H9 (cell line): Measurements from ENCODE around the gene MAGI1. TPM values are rescaled to one million over a fixed set of nuclear protein-coding genes. Genes with fewer than 3 reads are reported as not detected.

Source experiments
- DNase-seq: peaks from one replicate; pipeline ENCODE4 v3.0.0-alpha.2; 2017
- H2AFZ ChIP-seq: one replicate; pipeline ENCODE4 v1.6.1; 2013; ENCODE audit warnings: mild to moderate bottlenecking, low read length, control low read depth, moderate library complexity
- H2AK5ac ChIP-seq: 2 replicates; pipeline ENCODE4 v1.6.1; 2013; ENCODE audit warnings: low read length, control low read depth, mixed read lengths; ENCODE audit not compliant: insufficient read length
- H2BK120ac ChIP-seq: one replicate; pipeline ENCODE4 v1.6.1; 2013; ENCODE audit warnings: low read depth, mild to moderate bottlenecking, low read length, control low read depth, inconsistent platforms; ENCODE audit not compliant: poor library complexity, severe bottlenecking
- H2BK12ac ChIP-seq: 2 replicates; pipeline ENCODE4 v1.6.1; 2013; ENCODE audit warnings: low read length, control low read depth, mixed read lengths, low read depth; ENCODE audit not compliant: insufficient read length
- H2BK15ac ChIP-seq: 2 replicates; pipeline ENCODE4 v1.6.1; 2013; ENCODE audit warnings: low read depth, low read length, control low read depth
- H2BK20ac ChIP-seq: one replicate; pipeline ENCODE4 v1.6.1; 2013; ENCODE audit warnings: low read depth, mild to moderate bottlenecking, low read length, control low read depth, inconsistent platforms; ENCODE audit not compliant: poor library complexity, severe bottlenecking
- H2BK5ac ChIP-seq: 2 replicates; pipeline ENCODE4 v1.6.1; 2013; ENCODE audit warnings: low read length, control low read depth, mixed read lengths; ENCODE audit not compliant: insufficient read length
- H3K14ac ChIP-seq: 2 replicates; pipeline ENCODE4 v1.6.1; 2013; ENCODE audit warnings: low read length, control low read depth; ENCODE audit not compliant: insufficient read depth
- H3K18ac ChIP-seq: 2 replicates; pipeline ENCODE4 v1.6.1; 2013; ENCODE audit warnings: low read depth, mild to moderate bottlenecking, mixed read lengths, low read length, control low read depth; ENCODE audit not compliant: insufficient read length
- H3K23ac ChIP-seq: 2 replicates; pipeline ENCODE4 v1.6.1; 2013; ENCODE audit warnings: low read length, control low read depth, mixed read lengths, low read depth; ENCODE audit not compliant: insufficient read length
- H3K23me2 ChIP-seq: 2 replicates; pipeline ENCODE4 v1.6.1; 2013; ENCODE audit warnings: low read depth, mild to moderate bottlenecking, mixed read lengths, low read length, control low read depth; ENCODE audit not compliant: insufficient read length, poor library complexity, severe bottlenecking
- H3K27ac ChIP-seq: 2 replicates; pipeline ENCODE4 v1.5.1; 2013; ENCODE audit warnings: low read length, control low read depth, mixed read lengths, low read depth; ENCODE audit not compliant: insufficient read length
- H3K27me3 ChIP-seq: 2 replicates; pipeline ENCODE4 v1.6.1; 2013; ENCODE audit warnings: low read length, control low read depth, inconsistent platforms; ENCODE audit not compliant: insufficient read depth
- H3K4ac ChIP-seq: 2 replicates; pipeline ENCODE4 v1.6.1; 2013; ENCODE audit warnings: low read depth, mild to moderate bottlenecking, control low read depth, inconsistent platforms, low read length, moderate library complexity
- H3K4me1 ChIP-seq: 2 replicates; pipeline ENCODE4 v1.6.1; 2013; ENCODE audit warnings: low read length, control low read depth, inconsistent platforms; ENCODE audit not compliant: insufficient read depth
- H3K4me2 ChIP-seq: 2 replicates; pipeline ENCODE4 v1.6.1; 2013; ENCODE audit warnings: low read length, control low read depth, mixed read lengths; ENCODE audit not compliant: insufficient read length, insufficient read depth
- H3K56ac ChIP-seq: 2 replicates; pipeline ENCODE4 v1.6.1; 2013; ENCODE audit warnings: low read depth, mild to moderate bottlenecking, mixed read lengths, low read length, control low read depth; ENCODE audit not compliant: insufficient read length
- H3K79me1 ChIP-seq: 2 replicates; pipeline ENCODE4 v1.6.1; 2013; ENCODE audit warnings: low read depth, mild to moderate bottlenecking, moderate library complexity, low read length, control low read depth, inconsistent platforms; ENCODE audit not compliant: insufficient read depth, poor library complexity, severe bottlenecking
- H3K79me2 ChIP-seq: 2 replicates; pipeline ENCODE4 v1.6.1; 2013; ENCODE audit warnings: low read length, control low read depth, inconsistent platforms; ENCODE audit not compliant: insufficient read depth
- H3K9ac ChIP-seq: 2 replicates; pipeline ENCODE4 v1.6.1; 2013; ENCODE audit warnings: low read length, control low read depth, mixed read lengths; ENCODE audit not compliant: insufficient read length; ENCODE audit errors: extremely low read depth
- H3K9me3 ChIP-seq: one replicate; pipeline ENCODE4 v1.6.1; 2013; ENCODE audit warnings: low read depth, low read length, inconsistent platforms; ENCODE audit not compliant: control insufficient read depth
- H3T11ph ChIP-seq: one replicate; pipeline ENCODE4 v1.6.1; 2013; ENCODE audit warnings: mild to moderate bottlenecking, low read length, control low read depth, inconsistent platforms
- H4K20me1 ChIP-seq: one replicate; pipeline ENCODE4 v1.6.1; 2013; ENCODE audit not compliant: control insufficient read depth, insufficient read length, insufficient read depth
- H4K5ac ChIP-seq: 2 replicates; pipeline ENCODE4 v1.6.1; 2013; ENCODE audit warnings: low read depth, mild to moderate bottlenecking, mixed read lengths, low read length, control low read depth; ENCODE audit not compliant: insufficient read length
- H4K8ac ChIP-seq: replicated peaks from 2 replicates; pipeline ENCODE4 v1.6.1; 2013; ENCODE audit warnings: low read length, control low read depth, mixed read lengths, low read depth; ENCODE audit not compliant: insufficient read length
- H4K91ac ChIP-seq: 2 replicates; pipeline ENCODE4 v1.6.1; 2013; ENCODE audit warnings: low read depth, mild to moderate bottlenecking, moderate library complexity, mixed read lengths, low read length, control low read depth; ENCODE audit not compliant: insufficient read length
- H3K27ac Mint-ChIP-seq, 3 experiments: 2 replicates in 2 of 3; 3 replicates in 1 of 3; pipeline ENCODE4 v1.8.0; 2020 to 2021; ENCODE audit warnings: mixed read lengths in 3 of 3, mild to moderate bottlenecking in 1 of 3, moderate library complexity in 1 of 3
- H3K27me3 Mint-ChIP-seq: 2 replicates; pipeline ENCODE4 v1.8.0; 2021; ENCODE audit warnings: low read depth, mild to moderate bottlenecking, moderate library complexity, mixed read lengths
- H3K36me3 Mint-ChIP-seq, 3 experiments: 2 replicates in 2 of 3; 3 replicates in 1 of 3; pipeline ENCODE4 v1.8.0; 2020 to 2021; ENCODE audit warnings: low read depth in 3 of 3, mixed read lengths in 3 of 3; ENCODE audit not compliant: insufficient read depth in 1 of 3
- H3K4me1 Mint-ChIP-seq, 2 experiments: 2 replicates each; pipeline ENCODE4 v1.8.0; 2020; ENCODE audit warnings: mixed read lengths in 2 of 2
- H3K4me3 Mint-ChIP-seq, 2 experiments: 2 replicates in 1 of 2; 3 replicates in 1 of 2; pipeline ENCODE4 v1.8.0; 2020 to 2021; ENCODE audit warnings: mild to moderate bottlenecking in 2 of 2, mixed read lengths in 2 of 2, moderate library complexity in 1 of 2
- H3K9me3 Mint-ChIP-seq, 2 experiments: 2 replicates in 1 of 2; 3 replicates in 1 of 2; pipeline ENCODE4 v1.8.0; 2020; ENCODE audit warnings: mild to moderate bottlenecking in 2 of 2, mixed read lengths in 2 of 2, moderate library complexity in 1 of 2
- CTCF ChIP-seq: fragments of 200-600 bp; sonication (generic); conservative IDR thresholded peaks from 3 replicates; pipeline ENCODE4 v1.8.0; 2021; ENCODE audit warnings: antibody characterized with exemption, mild to moderate bottlenecking
- WGBS: extraction: QIAGEN DNeasy Blood & Tissue Kit; methylation state at CpG from one replicate; pipeline ENCODE4 v1.1.7; 2013; ENCODE audit warnings: missing lambda C conversion rate, low lambda C conversion rate, mixed read lengths; ENCODE audit not compliant: insufficient read length; ENCODE audit errors: extremely low coverage; 5-methylcytosine and 5-hydroxymethylcytosine counted together
- total RNA-seq: library from RNA; stranded (reverse); gene quantifications from 2 replicates; pipeline ENCODE4 v1.2.1, GENCODE V29; 2021

MAGI1 gene
- total RNA-seq, 1 experiment from 2014 or later = 65.7 TPM

GRCh38 chr3:65532749-65533148 is 506.0 kb downstream of the MAGI1 start:
- H3K4ac ChIP-seq = no peak overlapping the region
- no peaks in the 10 kb centered on the region for H3K27me3 ChIP-seq
- no peak overlapping the region for H2BK12ac ChIP-seq
- H4K91ac ChIP-seq = no peak overlapping the region
- H2AFZ ChIP-seq = no peak overlapping the region
- no peak overlapping the region for H3T11ph ChIP-seq
- H3K27me3 Mint-ChIP-seq = no peaks in the 10 kb centered on the region
- no peak overlapping the region for H4K5ac ChIP-seq
- H2BK120ac ChIP-seq = no peak overlapping the region
- WGBS = no CpG with 5 or more reads among the region's 6 CpGs
- no peak overlapping the region for H3K18ac ChIP-seq
- H2BK15ac ChIP-seq = no peak overlapping the region
- H3K4me1 ChIP-seq = peaks cover 8% of the 10 kb centered on the region
- H2BK20ac ChIP-seq = no peak overlapping the region
- no peak overlapping the region for H2AK5ac ChIP-seq
- H3K4me2 ChIP-seq = no peak overlapping the region
- H2BK5ac ChIP-seq = no peak overlapping the region
- DNase-seq = no peak
- H3K56ac ChIP-seq = no peak overlapping the region
- H3K27ac Mint-ChIP-seq = no peak overlapping the region
- H3K79me2 ChIP-seq = peaks cover 3% of the 10 kb centered on the region; the same call in 1 of the 2 replicates
- no peak overlapping the region for H3K14ac ChIP-seq
- H4K20me1 ChIP-seq = no peaks in the 10 kb centered on the region
- H3K36me3 Mint-ChIP-seq = peaks cover 0 to 4% (median 2%) of the 10 kb centered on the region in 3 experiments; a peak in 2 of 7 replicates
- H4K8ac ChIP-seq = no peak overlapping the region
- peaks cover 43 to 48% of the 10 kb centered on the region in 2 experiments for H3K4me1 Mint-ChIP-seq
- no peaks in the 10 kb centered on the region for H3K9me3 ChIP-seq
- no peak overlapping the region for H3K27ac ChIP-seq
- no peak overlapping the region for H3K23ac ChIP-seq
- no peak overlapping the region for H3K9ac ChIP-seq
- H3K9me3 Mint-ChIP-seq = no peaks in the 10 kb centered on the region
- no peak for TF ChIP-seq CTCF
- H3K23me2 ChIP-seq = no peaks in the 10 kb centered on the region
- H3K4me3 Mint-ChIP-seq = no peak overlapping the region
- H3K79me1 ChIP-seq = no peaks in the 10 kb centered on the region
